GM19397 (cell line): ENCODE results near the gene FAM78A.

ENCODE experiments used
- ATAC-seq: cut with Tn5 transposase; IDR thresholded peaks from one replicate; pipeline ENCODE4 v1.9.1; 2021; ENCODE audit warnings: mild to moderate bottlenecking, moderate library complexity; ENCODE audit not compliant: unreplicated experiment

Gene FAM78A

DNA sequence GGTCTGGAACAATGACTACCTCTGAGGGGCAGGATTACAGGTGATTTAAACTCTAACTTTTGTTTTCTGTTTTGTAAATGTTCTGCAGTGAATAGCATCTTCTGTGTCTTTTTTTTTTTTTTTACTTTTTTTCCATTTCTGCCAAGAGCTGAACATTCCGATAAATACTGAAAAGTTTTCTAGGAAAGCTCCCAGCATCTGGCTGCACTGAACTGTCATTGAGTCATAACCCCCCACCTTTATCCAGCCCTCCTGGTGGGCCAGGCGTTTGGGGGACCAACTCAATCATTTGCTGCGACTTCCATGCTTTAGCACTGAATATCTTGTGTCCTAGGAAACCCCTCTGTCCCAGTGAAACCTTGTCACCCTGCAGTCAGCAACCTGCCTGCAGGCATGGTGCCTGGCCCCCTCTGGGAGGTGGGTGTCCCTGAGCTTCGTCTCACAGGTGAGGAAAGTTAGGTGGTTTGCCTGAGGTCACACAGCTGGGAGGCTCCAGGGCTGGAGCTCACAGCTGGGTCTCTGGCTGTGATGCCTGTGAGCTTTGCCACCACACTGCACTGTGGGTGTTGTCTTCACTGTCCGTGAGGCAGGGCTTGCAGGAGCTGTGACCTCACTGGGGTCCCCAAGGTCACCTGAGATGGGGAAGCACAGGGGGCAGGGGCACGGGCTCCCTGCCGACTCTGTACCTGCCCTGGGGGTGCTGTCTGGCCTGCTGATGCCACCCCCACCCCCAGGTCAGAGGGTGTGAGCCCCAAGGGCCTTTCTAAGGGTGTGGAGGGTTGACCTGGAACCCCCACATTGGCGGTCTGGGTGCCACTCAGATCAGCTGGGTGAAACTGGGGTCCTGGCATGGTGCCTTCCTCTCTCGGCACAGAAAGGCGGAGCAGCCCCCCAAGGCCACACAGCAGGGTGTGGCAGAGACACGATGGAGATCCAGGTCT, 27.3 kb upstream of the FAM78A start:
- no peak for ATAC-seq

- no peak for ATAC-seq
These were observed 26.1 kb upstream of the FAM78A start for GRCh38 chr9:131302244-131303075.

- ATAC-seq: no peak
These were observed 24.1 kb upstream of the FAM78A start for GRCh38 chr9:131300444-131300843.

GRCh38 chr9:131299961-131300347, 23.6 kb upstream of the FAM78A start:
- ATAC-seq: no peak

GRCh38 chr9:131299346-131299960, 23.1 kb upstream of the FAM78A start:
- ATAC-seq: no peak

DNA sequence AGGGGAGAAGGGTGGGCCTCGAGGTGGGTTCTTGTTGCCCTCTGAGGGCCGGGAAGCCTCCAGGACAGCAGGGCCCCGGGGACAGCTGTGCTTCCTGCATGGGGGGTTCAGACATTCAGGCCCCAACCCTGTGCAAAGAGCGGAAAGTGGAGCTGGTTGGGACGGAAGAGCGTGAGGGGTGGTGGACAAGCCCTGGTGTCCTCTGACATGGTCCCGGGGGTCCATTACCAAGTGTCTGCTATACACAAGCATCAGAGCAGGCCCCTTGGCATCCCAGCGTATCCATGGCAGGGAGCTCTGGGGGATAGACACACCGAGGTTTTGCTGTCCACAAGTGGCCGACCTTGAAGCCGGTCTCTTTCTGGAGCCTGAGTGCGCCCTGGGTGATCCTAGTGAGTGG, 22.5 kb upstream of the FAM78A start:
- ATAC-seq: no peak

DNA sequence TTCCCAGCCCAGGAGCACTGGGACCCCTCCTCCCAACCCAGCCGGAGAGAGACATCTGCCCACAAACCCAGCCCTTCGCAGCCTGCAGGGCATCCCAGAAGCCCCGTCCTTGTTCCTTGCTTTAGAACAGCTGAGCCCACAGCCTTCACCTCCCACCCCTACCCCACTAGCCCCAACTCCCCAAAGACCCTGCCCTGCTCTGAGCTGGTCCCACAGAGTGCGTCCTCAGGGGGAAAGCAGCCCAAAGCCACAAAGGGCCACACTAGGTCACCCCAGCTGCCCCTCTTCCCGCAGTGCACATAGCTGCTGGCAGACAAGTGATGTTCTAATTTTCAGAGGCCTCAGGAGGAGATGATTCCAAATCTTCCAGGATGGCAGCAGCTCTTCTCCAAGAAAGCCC, 22.0 kb upstream of the FAM78A start:
- no peak for ATAC-seq

- ATAC-seq: no peak
These were observed 21.6 kb upstream of the FAM78A start for GRCh38 chr9:131297903-131298302.

DNA sequence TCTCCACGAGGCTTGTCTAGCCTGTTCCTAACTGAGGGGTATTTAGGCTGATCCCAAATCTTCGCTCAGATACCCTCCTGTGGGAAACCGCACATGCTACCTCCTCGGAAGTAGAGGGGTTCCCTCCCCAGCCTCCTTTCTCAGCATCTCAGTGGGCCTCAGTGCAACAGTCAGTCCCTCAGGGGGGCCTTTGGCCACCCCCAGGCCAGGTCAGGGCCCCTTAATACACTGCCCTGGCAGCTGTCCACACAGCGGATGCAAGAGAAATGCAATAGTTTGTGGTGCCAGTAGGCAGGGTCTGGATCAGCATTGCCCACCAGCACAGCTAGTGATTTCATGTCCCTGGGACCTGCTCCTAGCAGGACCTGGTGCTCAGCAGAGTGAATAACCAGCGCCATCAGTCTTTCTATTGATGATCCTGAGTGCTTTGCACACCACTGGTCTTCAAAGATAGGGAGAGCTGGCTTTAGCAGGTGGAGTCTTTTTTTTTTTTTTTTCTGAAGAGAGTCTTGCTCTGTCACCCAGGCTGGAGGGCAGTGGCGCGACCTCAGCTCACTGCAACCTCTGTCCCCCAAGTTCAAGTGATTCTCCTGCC, 20.7 kb upstream of the FAM78A start:
- ATAC-seq: no peak

GRCh38 chr9:131296460-131296859, 20.1 kb upstream of the FAM78A start:
- no peak for ATAC-seq

DNA sequence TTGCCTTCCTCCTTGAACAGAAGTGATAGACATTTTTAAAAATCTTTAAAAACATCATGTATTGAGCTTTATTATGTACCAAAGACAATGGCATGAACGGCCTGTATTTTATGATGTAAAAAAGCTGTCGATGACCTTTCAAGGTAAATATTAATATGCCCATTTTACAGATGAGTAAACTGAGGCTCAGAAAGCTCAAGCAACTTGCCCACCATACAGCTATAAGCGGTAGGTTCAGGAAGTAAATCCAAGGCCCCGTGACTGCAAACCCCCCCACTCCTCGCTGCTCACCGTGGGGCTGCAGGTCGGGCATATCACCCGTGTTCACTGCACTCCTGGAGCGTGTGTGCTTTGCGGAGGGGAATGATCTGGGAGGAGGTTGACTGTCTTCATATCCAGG, 16.6 kb upstream of the FAM78A start:
- ATAC-seq: no peak

GRCh38 chr9:131291795-131292315, 15.5 kb upstream of the FAM78A start:
- ATAC-seq: no peak

GRCh38 chr9:131290767-131291370, 14.6 kb upstream of the FAM78A start:
- no peak for ATAC-seq

GRCh38 chr9:131290036-131290766, 13.9 kb upstream of the FAM78A start:
- ATAC-seq: no peak

DNA sequence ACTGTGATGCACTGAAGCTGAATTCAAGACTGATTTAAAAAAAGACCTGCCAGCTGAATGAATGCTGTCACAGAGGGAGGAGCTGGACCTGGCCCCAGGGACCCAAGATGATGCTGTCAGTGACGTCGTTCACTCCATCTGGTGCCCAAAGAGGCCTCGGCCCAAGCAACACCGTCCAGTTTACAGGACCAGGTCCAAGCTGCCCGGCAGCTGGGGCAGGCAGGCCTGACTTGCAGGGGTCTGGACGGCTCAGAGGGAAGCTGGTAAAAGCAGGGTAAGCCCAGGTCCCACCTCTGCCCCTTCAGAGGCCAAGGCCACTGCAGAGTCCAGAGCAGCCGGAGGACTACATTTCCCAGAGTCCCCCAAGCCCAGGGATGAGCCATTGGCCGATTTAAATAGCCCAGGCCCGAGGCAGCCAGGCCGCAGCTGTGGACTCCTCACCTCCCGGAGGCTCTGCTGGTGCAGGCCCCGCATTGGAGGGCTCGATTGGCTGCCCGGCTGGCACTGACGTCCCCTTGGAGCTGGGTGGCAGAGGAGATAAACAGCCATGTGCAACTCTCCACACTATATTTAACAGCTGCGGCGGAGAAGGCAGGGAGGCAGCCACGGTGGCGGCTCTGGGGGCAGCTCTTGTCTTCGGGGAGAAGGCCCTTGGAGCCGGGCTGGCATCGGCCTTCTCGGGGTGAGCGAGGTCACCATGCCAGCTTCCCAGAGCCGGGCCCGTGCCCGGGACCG, 13.2 kb upstream of the FAM78A start, which contains the start of gene PLPP7:
TSS of gene PLPP7 (plus strand) at position 423 of the 735 bp plus-strand sequence. CDS start at position 698, 275 bp downstream.
- no peak for ATAC-seq

- no peak for ATAC-seq
These were observed 11.9 kb upstream of the FAM78A start for GRCh38 chr9:131288217-131288616.

- ATAC-seq: no peak
These were observed 11.0 kb upstream of the FAM78A start for GRCh38 chr9:131287359-131287758.

DNA sequence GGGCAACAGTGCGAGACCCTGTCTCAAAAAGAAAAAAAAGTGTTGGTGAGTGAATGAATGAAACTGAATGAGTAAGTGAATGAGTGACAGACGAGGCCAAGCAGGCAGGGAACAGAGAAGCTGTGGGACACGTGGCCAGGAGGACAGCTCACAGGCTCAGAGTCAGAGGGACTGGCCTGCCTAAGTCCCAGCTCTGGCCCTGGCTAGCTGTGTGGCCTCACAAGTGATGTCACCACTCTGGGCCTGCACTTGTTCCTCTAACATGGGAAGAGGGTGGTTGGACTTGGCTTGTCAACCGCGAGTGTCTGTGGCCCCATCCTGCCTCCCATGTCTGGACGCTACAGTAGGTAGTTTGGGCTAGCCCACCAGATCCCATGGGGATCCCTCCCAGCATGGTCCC, 8.5 kb upstream of the FAM78A start:
- ATAC-seq: no peak
